ENCODE results near the gene CXCL3. TPM values are rescaled to one million over a fixed set of nuclear protein-coding genes. Genes with fewer than 3 reads are reported as not detected.

CXCL3 gene
- total RNA-seq, 2 donors from 2014 or later: 2.9 TPM

DNA sequence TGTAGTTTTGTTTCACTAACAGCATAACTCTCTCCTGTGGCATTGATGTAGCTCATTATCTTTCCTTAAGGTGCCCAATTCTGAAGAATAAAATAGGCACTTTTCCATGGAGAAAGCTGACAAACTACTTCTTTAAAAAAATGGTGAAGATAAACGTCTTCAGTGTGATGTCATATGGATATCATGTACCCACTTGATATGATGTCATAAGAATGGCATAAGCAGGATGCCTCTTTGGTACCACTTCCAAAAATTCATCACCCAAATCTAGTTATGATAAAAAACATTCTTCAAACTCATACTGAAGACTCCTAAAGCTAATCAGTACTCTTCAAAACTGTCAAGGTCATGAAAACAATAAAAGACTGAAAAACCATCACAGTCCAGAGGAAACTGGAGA is 2.9 kb upstream of the CXCL3 start:
- no peak for DNase-seq
- H3K27me3 Mint-ChIP-seq (ENCODE audit: insufficient read depth): peaks cover 24% of the 10 kb centered on the region
- H3K27ac Mint-ChIP-seq: no peak overlapping the region
- no peaks in the 10 kb centered on the region for H3K36me3 Mint-ChIP-seq (ENCODE audit: low read depth)
- no peak overlapping the region for H3K27ac ChIP-seq (ENCODE audit: low read depth, low read length)
- H3K36me3 ChIP-seq (ENCODE audit: control insufficient read depth, insufficient read depth, low read length): no peaks in the 10 kb centered on the region
- TF ChIP-seq, protein P1, sequence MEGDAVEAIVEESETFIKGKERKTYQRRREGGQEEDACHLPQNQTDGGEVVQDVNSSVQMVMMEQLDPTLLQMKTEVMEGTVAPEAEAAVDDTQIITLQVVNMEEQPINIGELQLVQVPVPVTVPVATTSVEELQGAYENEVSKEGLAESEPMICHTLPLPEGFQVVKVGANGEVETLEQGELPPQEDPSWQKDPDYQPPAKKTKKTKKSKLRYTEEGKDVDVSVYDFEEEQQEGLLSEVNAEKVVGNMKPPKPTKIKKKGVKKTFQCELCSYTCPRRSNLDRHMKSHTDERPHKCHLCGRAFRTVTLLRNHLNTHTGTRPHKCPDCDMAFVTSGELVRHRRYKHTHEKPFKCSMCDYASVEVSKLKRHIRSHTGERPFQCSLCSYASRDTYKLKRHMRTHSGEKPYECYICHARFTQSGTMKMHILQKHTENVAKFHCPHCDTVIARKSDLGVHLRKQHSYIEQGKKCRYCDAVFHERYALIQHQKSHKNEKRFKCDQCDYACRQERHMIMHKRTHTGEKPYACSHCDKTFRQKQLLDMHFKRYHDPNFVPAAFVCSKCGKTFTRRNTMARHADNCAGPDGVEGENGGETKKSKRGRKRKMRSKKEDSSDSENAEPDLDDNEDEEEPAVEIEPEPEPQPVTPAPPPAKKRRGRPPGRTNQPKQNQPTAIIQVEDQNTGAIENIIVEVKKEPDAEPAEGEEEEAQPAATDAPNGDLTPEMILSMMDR (conservative IDR thresholded peaks at IDR 0.05): no peak
- H3K4me1 Mint-ChIP-seq: peaks cover 23% of the 10 kb centered on the region
- WGBS, 2 experiments (ENCODE audit: insufficient coverage in 1 of 2, insufficient read length in 1 of 2): 88% methylated on average over 1 of the region's 1 CpG; no CpG with 5 or more reads in 1 of the 2 experiments
- H3K4me3 Mint-ChIP-seq: no peak overlapping the region
- peaks cover under 1% of the 10 kb centered on the region for H3K9me3 Mint-ChIP-seq
- H3K4me3 ChIP-seq (ENCODE audit: low read length): no peak overlapping the region
- H3K27me3 ChIP-seq (ENCODE audit: control insufficient read depth, insufficient read depth, low read length, poor library complexity, severe bottlenecking): peaks cover 22% of the 10 kb centered on the region
- peaks cover 6% of the 10 kb centered on the region for H3K4me1 ChIP-seq (ENCODE audit: control insufficient read depth, insufficient read depth, low read length)
- no peak overlapping the region for H3K9ac ChIP-seq (ENCODE audit: extremely low read depth, low read length, poor library complexity, severe bottlenecking)
- H3K9me3 ChIP-seq (ENCODE audit: control insufficient read depth, low read length): no peaks in the 10 kb centered on the region

DNA sequence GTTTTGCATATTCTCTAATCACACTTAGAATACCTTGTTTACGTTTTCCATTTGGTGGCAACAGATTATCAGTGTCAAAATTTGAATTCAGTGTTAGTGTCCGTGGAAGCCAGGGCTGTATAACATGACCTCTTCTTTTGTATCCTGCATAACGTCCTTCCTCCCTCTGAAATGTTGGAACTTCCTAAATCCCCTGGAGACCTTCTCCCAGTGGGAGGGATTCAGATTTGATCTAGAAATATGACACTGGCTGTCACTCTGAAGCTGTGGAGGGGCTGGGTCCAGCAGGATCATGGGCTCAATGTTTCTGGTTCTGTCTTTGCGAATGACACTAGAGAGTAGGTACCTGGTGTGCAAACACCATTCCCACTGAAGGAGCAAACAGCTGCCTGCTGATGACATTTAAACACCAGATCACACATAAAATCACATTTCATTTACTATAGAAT is 850 bp upstream of the CXCL3 start:
- peaks cover 6% of the 10 kb centered on the region for H3K4me1 ChIP-seq (ENCODE audit: control insufficient read depth, insufficient read depth, low read length)
- 61 to 66% methylated on average over 3 to 4 of the region's 4 CpGs for WGBS, 2 experiments (ENCODE audit: insufficient coverage in 1 of 2, insufficient read length in 1 of 2)
- no peaks in the 10 kb centered on the region for H3K9me3 Mint-ChIP-seq
- peak; percentile 44 for DNase-seq
- H3K4me1 Mint-ChIP-seq: peaks cover 23% of the 10 kb centered on the region
- H3K27me3 Mint-ChIP-seq (ENCODE audit: insufficient read depth): peaks cover 27% of the 10 kb centered on the region
- H3K27ac Mint-ChIP-seq: no peak overlapping the region
- no peaks in the 10 kb centered on the region for H3K36me3 Mint-ChIP-seq (ENCODE audit: low read depth)
- H3K4me3 Mint-ChIP-seq: peak overlapping the region; percentile 71
- H3K9ac ChIP-seq (ENCODE audit: extremely low read depth, low read length, poor library complexity, severe bottlenecking): no peak overlapping the region
- peaks cover 22% of the 10 kb centered on the region for H3K27me3 ChIP-seq (ENCODE audit: control insufficient read depth, insufficient read depth, low read length, poor library complexity, severe bottlenecking)
- H3K9me3 ChIP-seq (ENCODE audit: control insufficient read depth, low read length): no peaks in the 10 kb centered on the region
- TF ChIP-seq, protein P1 (conservative IDR thresholded peaks at IDR 0.05): no peak
- peak overlapping the region; percentile 75 for H3K4me3 ChIP-seq (ENCODE audit: low read length)
- no peaks in the 10 kb centered on the region for H3K36me3 ChIP-seq (ENCODE audit: control insufficient read depth, insufficient read depth, low read length)
- no peak overlapping the region for H3K27ac ChIP-seq (ENCODE audit: low read depth, low read length)

- peaks cover 6% of the 10 kb centered on the region for H3K4me1 ChIP-seq (ENCODE audit: control insufficient read depth, insufficient read depth, low read length)
- Mint-ChIP-seq H3K27ac (no peak overlapping the region), H3K27me3 (ENCODE audit: insufficient read depth) (peaks cover 27% of the 10 kb centered on the region), H3K4me1 (peaks cover 23% of the 10 kb centered on the region), H3K9me3 (no peaks in the 10 kb centered on the region), H3K4me3 (peak overlapping the region; percentile 71), H3K36me3 (ENCODE audit: low read depth) (no peaks in the 10 kb centered on the region)
- WGBS, 2 experiments (ENCODE audit: insufficient coverage in 1 of 2, insufficient read length in 1 of 2): 5% methylated on average over 17 of the region's 17 CpGs; no CpG with 5 or more reads in 1 of the 2 experiments
- H3K27ac ChIP-seq (ENCODE audit: low read depth, low read length): no peak overlapping the region
- no peaks in the 10 kb centered on the region for H3K36me3 ChIP-seq (ENCODE audit: control insufficient read depth, insufficient read depth, low read length)
- no peak overlapping the region for H3K9ac ChIP-seq (ENCODE audit: extremely low read depth, low read length, poor library complexity, severe bottlenecking)
- peak; percentile 68 for DNase-seq
- peaks cover 22% of the 10 kb centered on the region for H3K27me3 ChIP-seq (ENCODE audit: control insufficient read depth, insufficient read depth, low read length, poor library complexity, severe bottlenecking)
- peak overlapping the region; percentile 75 for H3K4me3 ChIP-seq (ENCODE audit: low read length)
- TF ChIP-seq, protein P1 (conservative IDR thresholded peaks at IDR 0.05): no peak
- no peaks in the 10 kb centered on the region for H3K9me3 ChIP-seq (ENCODE audit: control insufficient read depth, low read length)
Measured at GRCh38 chr4:74038086-74038424, 434 bp downstream of the CXCL3 start.
